HFF-Myc (cell line): ENCODE measurements around the gene NDUFS5.
"Not testable (repeated sequence)": the region's sequence is repeated elsewhere in the genome, so short reads cannot be mapped to it uniquely, and the experiment has no call there.

Source experiments
- DNase-seq: peaks from one replicate; pipeline ENCODE4 v3.0.0-alpha.2; 2011; ENCODE audit warnings: low read depth; ENCODE audit errors: extremely low read depth
- H3K4me3 ChIP-seq: replicated peaks from 2 replicates; pipeline ENCODE4 v1.5.1; 2011; ENCODE audit warnings: low read depth, mild to moderate bottlenecking, control low read depth, low read length
- TF ChIP-seq, protein P1 (sequence below): IDR thresholded peaks from 2 replicates; pipeline ENCODE4 v1.5.1; 2012; ENCODE audit warnings: mild to moderate bottlenecking, low read depth, low read length, control low read depth; ENCODE audit errors: missing control alignments

Gene NDUFS5

GRCh38 chr1:39051956-39052355 is 25.8 kb downstream of the NDUFS5 start:
- DNase-seq: no peak
- TF ChIP-seq, protein P1, sequence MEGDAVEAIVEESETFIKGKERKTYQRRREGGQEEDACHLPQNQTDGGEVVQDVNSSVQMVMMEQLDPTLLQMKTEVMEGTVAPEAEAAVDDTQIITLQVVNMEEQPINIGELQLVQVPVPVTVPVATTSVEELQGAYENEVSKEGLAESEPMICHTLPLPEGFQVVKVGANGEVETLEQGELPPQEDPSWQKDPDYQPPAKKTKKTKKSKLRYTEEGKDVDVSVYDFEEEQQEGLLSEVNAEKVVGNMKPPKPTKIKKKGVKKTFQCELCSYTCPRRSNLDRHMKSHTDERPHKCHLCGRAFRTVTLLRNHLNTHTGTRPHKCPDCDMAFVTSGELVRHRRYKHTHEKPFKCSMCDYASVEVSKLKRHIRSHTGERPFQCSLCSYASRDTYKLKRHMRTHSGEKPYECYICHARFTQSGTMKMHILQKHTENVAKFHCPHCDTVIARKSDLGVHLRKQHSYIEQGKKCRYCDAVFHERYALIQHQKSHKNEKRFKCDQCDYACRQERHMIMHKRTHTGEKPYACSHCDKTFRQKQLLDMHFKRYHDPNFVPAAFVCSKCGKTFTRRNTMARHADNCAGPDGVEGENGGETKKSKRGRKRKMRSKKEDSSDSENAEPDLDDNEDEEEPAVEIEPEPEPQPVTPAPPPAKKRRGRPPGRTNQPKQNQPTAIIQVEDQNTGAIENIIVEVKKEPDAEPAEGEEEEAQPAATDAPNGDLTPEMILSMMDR: no peak
- H3K4me3 ChIP-seq: no peak overlapping the region

GRCh38 chr1:39055213-39055710 is 29.1 kb downstream of the NDUFS5 start:
- not testable (repeated sequence) for DNase-seq, H3K4me3 ChIP-seq

DNA sequence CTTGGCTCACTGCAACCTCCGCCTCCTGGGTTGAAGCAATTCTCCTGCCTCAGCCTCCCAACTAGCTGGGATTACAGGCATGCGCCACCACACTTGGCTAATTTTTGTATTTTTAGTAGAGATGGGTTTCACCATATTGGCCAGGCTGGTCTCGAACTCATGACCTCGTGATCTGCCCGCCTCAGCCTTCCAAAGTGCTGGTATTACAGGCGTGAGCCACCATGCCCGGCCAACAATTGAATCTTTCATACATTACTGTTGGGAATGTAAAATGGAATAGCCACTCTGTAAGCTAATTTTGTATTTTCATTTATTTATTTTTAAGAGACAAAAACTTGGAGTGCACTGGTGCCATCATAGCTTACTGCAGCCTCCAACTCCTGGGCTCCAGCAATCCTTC is 35.4 kb downstream of the NDUFS5 start:
- DNase-seq, H3K4me3 ChIP-seq: not testable (repeated sequence)

DNA sequence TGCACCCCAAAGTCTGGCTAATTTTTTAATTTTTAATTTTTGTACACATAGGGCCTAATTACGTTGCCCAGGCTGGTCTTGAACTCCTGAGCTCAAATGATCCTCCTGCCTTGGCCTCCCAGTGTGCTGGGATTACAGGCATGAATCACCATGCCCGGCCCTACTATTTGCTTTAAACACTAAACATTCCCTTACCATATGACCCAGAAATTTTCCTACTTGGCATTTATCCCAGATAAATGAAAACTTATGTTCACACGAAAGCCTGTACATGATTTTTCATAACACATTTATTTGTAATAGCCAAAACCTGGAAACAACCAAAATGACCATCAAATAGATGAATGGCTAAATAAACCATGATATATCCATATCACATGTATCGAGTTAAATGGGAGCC is 35.8 kb downstream of the NDUFS5 start:
- DNase-seq: no peak
- TF ChIP-seq, protein P1: no peak
- H3K4me3 ChIP-seq: no peak overlapping the region

DNA sequence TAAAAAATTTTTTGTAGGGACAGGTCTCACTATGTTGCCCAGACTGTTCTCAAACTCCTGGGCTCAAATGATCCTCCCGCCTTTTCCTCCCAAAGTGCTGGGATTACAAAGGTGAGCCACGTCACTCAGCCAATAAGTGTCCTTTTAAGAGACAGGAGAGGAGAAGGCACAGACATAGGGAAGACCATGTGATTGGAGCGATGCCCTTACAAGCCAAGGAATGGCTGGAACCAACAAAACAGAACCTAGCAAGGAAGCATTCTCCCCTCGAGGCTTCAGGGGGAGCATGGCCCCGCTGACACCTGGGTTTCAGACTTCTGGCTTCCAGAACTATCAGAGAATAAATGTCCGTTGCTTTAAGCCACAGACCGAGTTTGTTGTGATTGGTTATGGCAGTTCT is 37.0 kb downstream of the NDUFS5 start:
- H3K4me3 ChIP-seq: no peak overlapping the region
- TF ChIP-seq, protein P1: no peak
- no peak for DNase-seq

GRCh38 chr1:39063775-39064174 is 37.6 kb downstream of the NDUFS5 start:
- TF ChIP-seq, protein P1: no peak
- no peak for DNase-seq
- H3K4me3 ChIP-seq: no peak overlapping the region

- H3K4me3 ChIP-seq: no peak overlapping the region
- TF ChIP-seq, protein P1: no peak
- DNase-seq: no peak
Measured at GRCh38 chr1:39065542-39065941, 39.4 kb downstream of the NDUFS5 start.

DNA sequence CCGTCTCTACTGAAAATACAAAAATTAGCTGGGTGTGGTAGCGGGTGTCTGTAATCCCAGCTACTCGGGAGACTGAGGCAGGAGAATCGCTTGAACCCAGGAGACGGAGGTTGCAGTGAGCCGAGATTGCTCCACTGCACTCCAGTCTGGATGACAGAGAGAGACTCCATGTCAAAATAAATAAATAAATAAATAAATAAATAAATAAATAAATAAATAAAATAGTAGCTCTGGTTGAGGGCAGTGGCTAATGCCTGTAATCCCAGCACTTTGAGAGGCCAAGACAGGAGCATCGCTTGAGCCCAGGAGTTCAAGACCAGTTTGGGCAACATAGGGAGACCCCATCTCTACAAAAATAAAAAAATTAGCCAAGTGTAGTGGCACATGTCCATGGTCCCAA is 42.1 kb downstream of the NDUFS5 start:
- not testable (repeated sequence) for H3K4me3 ChIP-seq, DNase-seq

DNA sequence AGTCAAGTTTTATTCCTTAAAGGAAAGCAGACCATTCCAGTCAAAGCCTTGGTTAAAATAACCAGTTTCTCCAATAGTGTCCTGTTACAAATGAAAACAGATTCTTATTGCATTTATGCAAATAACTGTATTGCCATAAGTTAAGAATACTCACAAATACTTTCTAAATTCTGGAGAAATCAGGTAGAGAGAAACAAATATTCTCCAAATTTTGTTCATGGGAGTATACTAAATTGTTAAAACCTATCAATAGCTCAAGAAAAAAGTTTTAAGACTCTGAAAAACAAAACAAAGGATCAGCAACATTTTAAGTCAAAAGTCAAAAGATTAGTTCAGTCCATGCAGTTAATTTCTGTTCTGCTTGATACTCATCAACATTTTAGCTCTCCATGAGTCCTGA is 45.4 kb downstream of the NDUFS5 start:
- not testable (repeated sequence) for DNase-seq, H3K4me3 ChIP-seq
